CD4-positive, alpha-beta T cell treated with Interleukin-15 for 1 hour (primary cell): ENCODE measurements around the gene GRID1.
"Not testable (repeated sequence)": the region's sequence is repeated elsewhere in the genome, so short reads cannot be mapped to it uniquely, and the experiment has no call there.

ENCODE experiments used
- DNase-seq: peaks from one replicate; pipeline ENCODE4 v3.0.0-alpha.2; 2020

The GRID1 gene

DNA sequence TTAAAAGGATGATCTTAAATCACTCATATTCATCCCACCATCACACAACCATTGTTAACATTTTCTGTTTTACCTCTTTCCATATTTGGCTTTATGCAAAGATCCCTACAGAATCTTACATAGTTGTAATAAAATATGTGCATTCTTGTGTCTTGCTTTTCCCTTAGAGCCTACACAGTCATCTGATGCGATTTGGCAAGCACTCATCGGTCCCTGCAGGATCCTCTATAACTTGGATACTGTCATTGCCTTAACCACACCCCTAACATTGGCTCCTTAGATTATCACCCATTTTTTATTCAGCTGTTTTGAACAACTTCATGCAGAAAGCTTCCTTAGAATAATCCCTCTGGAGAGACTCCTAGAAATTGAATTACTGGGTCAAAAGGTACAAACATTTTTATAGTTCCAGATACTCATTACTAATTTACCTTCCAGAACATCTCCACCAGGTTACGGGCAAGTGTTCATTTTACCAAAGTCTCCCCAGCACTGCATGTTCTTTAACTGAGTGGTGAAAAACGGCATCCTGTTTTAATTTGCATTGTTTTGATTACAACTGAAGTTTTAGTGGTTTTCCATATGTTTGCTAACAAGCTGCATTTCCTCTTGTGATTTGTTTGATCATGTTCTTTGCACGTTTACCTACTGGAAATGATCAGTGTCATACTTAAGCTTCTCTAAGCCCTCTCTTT, 268.3 kb downstream of the GRID1 start:
- no peak for DNase-seq

- not testable (repeated sequence) for DNase-seq
Observed at GRCh38 chr10:86095061-86095460, 271.5 kb downstream of the GRID1 start.

- DNase-seq, result not testable (repeated sequence)
Observed at GRCh38 chr10:86092311-86092710, 274.3 kb downstream of the GRID1 start.

- no peak for DNase-seq
Observed at GRCh38 chr10:86091216-86091615, 275.4 kb downstream of the GRID1 start.

GRCh38 chr10:86090807-86091206, 275.8 kb downstream of the GRID1 start:
- no peak for DNase-seq

- DNase-seq, result no peak
Observed at GRCh38 chr10:86087716-86088115, 278.9 kb downstream of the GRID1 start.

- DNase-seq, result no peak
Observed at GRCh38 chr10:86086418-86086817, 280.2 kb downstream of the GRID1 start.

DNA sequence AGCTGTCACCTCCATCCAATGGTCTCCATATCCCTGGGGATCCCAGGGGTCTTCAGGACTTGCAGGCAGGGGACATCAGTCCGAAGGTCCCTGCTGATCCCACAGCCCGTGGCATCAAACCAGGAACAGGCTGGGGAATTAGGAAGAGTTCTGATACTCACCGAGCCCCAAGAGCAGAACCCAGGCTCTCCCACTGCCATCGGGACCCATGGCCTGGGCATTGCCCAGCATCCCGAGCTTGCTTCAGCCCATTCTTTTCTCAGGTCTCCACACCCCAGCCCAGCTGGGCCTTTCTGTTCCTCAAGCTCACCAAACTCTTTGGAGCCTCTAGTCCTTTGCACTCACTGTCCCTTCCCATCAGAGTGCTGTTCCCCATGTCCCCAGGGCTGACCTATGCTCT, 280.9 kb downstream of the GRID1 start:
- DNase-seq, result no peak

DNA sequence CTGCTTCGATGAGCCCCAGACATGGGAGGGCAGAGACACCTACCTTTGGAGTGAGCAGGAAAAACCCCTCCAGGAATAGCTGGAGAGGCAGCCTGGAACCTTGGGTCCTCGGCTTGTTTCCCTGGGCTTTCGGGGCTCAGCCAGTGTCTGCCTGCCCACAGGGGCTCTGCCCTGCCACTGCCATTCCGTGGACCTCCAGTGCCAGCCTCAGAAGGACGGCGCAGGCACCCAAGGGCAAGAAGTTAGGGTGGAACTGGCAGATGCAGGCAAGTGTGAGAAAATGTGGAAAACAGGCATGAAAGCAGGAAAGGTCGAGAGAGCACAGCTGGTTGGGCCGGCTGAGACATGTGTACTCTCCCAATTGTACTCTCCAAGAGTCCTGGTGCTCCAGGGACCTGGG, 281.5 kb downstream of the GRID1 start:
- no peak for DNase-seq

GRCh38 chr10:86084585-86084984, 282.0 kb downstream of the GRID1 start:
- DNase-seq, result no peak

DNA sequence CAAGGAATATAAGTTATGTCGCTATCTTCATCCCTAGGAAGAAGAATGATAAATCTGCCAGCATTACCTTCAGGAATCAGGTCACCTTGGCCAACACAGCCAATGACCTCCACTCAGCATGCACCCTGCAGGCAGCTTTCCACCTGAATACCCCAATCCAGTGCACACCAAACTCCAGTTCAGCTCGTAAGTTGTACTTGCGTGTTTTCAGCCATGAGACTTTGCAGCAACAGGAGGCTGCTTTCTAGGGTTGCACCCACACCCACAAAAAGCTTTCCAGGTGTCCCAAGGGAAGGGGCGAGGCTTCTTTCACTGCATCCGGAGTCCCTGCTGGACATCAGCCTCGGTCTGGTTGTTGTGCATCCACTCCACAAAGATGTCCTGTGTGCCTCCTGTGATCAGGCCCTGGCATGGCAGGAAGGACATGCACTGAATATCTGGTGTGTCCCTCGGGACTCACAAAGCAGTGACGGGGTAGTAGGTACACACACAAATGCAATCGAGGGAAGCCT, 282.9 kb downstream of the GRID1 start:
- DNase-seq, result no peak

DNA sequence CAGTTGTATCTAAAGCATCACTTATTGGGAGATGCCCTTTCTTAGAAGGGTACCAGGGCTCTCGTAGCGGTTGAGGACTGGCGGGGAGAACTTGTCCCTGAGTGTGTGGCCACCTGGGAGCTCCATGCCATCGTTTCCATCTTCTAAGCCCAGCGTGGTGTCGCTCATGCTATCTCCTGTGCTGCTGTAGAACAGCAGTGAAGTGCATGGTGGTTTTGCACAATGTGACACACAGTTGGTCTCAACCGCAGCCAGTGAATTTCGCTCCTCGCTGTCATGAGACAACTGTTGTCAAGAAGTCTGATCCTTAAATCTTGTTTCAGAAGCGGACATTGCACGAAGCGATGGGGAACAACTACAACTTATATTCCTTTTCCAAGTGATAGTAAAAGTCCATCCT, 283.4 kb downstream of the GRID1 start:
- no peak for DNase-seq

GRCh38 chr10:86082556-86082955, 284.0 kb downstream of the GRID1 start:
- DNase-seq, result no peak

GRCh38 chr10:86079088-86079487, 287.5 kb downstream of the GRID1 start:
- DNase-seq, result no peak

DNA sequence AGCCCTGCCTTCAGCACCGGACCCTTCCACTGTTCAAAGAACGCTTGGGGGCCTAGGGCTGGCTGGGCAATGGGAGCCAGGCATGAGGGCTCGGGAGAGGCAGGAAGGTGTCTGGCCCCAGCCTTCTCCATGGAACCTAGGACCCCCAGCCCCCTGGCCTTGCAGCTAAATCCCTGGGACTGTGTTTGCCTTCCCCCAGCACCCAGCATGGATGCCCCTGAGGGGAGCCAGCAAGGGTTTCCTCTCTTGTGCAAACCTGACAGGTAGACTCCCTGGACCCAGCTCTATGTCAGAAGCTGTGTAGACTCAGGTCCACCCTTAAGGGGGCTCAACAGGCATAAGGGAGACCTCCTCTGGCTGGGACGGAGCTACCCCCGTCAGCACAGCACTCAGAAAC, 288.0 kb downstream of the GRID1 start:
- DNase-seq, result no peak

- no peak for DNase-seq
Observed at GRCh38 chr10:86077871-86078638, 288.5 kb downstream of the GRID1 start.

DNA sequence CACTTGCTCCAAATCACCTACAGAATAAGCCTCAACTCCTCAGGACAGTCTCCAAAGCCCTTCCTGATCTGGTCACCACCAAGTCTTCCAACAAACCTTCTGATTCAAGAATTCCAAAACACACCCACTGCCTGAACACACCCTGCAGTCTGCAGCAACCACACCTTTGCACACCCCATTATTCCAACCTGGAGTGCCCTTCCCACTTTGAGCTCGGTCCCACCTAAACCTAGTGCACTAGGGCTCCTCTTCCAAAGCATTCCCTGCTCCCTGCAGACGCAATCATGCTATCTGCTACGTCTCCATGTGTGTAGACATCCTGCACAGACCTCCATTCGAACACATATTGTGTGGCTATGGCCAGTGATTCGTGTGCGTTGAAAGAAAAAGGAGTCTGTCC, 289.3 kb downstream of the GRID1 start:
- no peak for DNase-seq

DNA sequence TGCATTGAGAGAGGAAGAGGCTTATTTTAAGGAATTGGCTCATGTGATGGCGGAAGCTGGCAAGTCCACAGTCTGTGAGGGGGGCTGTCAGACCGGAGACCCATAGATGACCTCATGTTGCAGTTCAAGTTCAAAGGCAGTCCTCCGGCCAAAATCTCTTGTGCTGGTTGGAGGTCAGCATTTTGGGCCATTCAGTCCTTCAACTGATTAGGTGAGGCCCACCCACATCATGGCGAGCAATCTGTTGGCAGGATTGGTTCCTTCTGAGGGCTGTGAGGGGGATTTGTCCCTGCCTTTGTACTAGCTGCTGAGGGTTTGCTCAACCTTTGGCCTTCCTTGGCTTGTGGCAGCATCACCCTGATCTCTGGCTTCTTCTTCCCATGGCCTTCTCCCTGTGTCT, 290.1 kb downstream of the GRID1 start:
- DNase-seq, result not testable (repeated sequence)

GRCh38 chr10:86075512-86075911, 291.1 kb downstream of the GRID1 start:
- no peak for DNase-seq

GRCh38 chr10:86074294-86074693, 292.3 kb downstream of the GRID1 start:
- DNase-seq, result no peak

DNA sequence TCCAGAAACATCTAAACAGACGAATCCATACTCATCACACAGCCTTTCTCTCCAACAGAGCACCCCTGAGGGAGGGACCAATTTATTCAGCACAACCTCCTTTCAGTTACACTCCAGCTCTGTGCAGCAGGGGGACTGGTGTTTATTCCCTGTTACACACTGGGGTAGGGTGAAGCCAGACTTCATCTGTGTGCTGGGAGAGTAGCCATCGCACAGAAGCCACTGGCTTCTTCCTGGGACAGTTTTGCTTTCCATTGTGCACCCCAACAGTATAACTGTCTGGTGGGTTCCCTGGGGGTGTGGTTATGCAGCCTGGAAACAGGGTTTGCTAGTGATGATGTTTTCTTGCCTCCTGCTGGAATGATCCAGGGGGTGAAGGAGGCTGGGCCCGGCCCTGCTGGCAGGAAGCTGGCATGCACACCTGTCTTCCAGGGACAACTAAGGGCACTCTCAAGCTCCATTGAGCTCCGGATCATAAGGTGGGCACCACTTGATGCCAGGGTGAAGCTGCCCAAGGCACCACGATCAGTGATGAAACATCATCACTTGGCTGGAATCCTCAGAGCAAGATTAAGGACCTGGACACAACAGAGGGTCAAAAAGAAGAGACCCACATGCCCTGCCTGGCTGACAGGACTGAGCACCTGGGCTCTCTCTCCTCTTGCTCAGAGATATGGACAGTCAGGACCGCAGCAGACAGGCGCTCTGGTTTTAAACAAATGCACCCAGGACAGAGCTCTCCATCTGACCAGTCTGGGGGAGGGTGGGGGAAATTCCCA, 293.2 kb downstream of the GRID1 start:
- DNase-seq, result no peak

GRCh38 chr10:86072413-86072812, 294.2 kb downstream of the GRID1 start:
- DNase-seq, result no peak

- no peak for DNase-seq
Observed at GRCh38 chr10:86071758-86072157, 294.8 kb downstream of the GRID1 start.

- DNase-seq, result no peak
Observed at GRCh38 chr10:86071145-86071544, 295.4 kb downstream of the GRID1 start.
